ENCODE data around the gene ZYG11A. TPM values are rescaled to one million over a fixed set of nuclear protein-coding genes. Genes with fewer than 3 reads are reported as not detected.

Gene ZYG11A
- total and polyA plus RNA-seq, 2 donors (not counting 1 experiment from before 2014, with no cell fraction given): 0.28 to 0.50 TPM

- Histone ChIP-seq H3K4me1 (ENCODE audit: control insufficient read depth, extremely low read depth, insufficient read depth, low read length) (no peaks in the 10 kb centered on the region), H3K79me2 (ENCODE audit: control insufficient read depth, insufficient read depth, low read length) (no peaks in the 10 kb centered on the region), H3K4me3 (replicated peaks in 1 of 4; ENCODE audit: control extremely low read depth in 1 of 4, insufficient read depth in 1 of 4, low read depth in 3 of 4, low read length in 4 of 4) (no peak overlapping the region), H3K27ac (ENCODE audit: insufficient read depth, low read length) (no peak overlapping the region), H2AFZ (ENCODE audit: low read length) (no peak overlapping the region), H3K9me3 (ENCODE audit: control insufficient read depth, insufficient read depth, low read depth, low read length) (no peaks in the 10 kb centered on the region), H4K20me1 (ENCODE audit: control insufficient read depth, extremely low read depth, insufficient read depth, low read length) (no peaks in the 10 kb centered on the region), H3K4me2 (ENCODE audit: extremely low read depth, insufficient read depth, low read length) (no peak overlapping the region), H3K9ac (ENCODE audit: insufficient read depth, low read length) (no peak overlapping the region), H3K36me3 (ENCODE audit: control insufficient read depth, insufficient read depth, low read length) (no peaks in the 10 kb centered on the region), H3K27me3 (ENCODE audit: control insufficient read depth, insufficient read depth, low read length) (no peaks in the 10 kb centered on the region)
- TF ChIP-seq CTCF (conservative IDR thresholded peaks at IDR 0.05 in 1 of 2, IDR thresholded peaks at IDR 0.05 in 1 of 2; ENCODE audit: low read depth in 1 of 2, low read length in 2 of 2): no peak
- no peak for TF ChIP-seq EZH2 (IDR thresholded peaks at IDR 0.05; ENCODE audit: low read length, missing control alignments)
- DNase-seq (ENCODE audit: low read depth in 2 of 2): no peak
Measured at GRCh38 chr1:52900402-52900801, 57.8 kb downstream of the ZYG11A start.

- Histone ChIP-seq H3K4me2 (ENCODE audit: extremely low read depth, insufficient read depth, low read length) (no peak overlapping the region), H3K9me3 (ENCODE audit: control insufficient read depth, insufficient read depth, low read depth, low read length) (no peaks in the 10 kb centered on the region), H3K27ac (ENCODE audit: insufficient read depth, low read length) (no peak overlapping the region), H2AFZ (ENCODE audit: low read length) (no peak overlapping the region), H4K20me1 (ENCODE audit: control insufficient read depth, extremely low read depth, insufficient read depth, low read length) (no peaks in the 10 kb centered on the region), H3K4me1 (ENCODE audit: control insufficient read depth, extremely low read depth, insufficient read depth, low read length) (no peaks in the 10 kb centered on the region), H3K79me2 (ENCODE audit: control insufficient read depth, insufficient read depth, low read length) (no peaks in the 10 kb centered on the region), H3K4me3 (replicated peaks in 1 of 4; ENCODE audit: control extremely low read depth in 1 of 4, insufficient read depth in 1 of 4, low read depth in 3 of 4, low read length in 4 of 4) (no peak overlapping the region), H3K9ac (ENCODE audit: insufficient read depth, low read length) (no peak overlapping the region), H3K36me3 (ENCODE audit: control insufficient read depth, insufficient read depth, low read length) (no peaks in the 10 kb centered on the region), H3K27me3 (ENCODE audit: control insufficient read depth, insufficient read depth, low read length) (no peaks in the 10 kb centered on the region)
- no peak for DNase-seq (ENCODE audit: low read depth in 2 of 2)
- TF ChIP-seq EZH2 (IDR thresholded peaks at IDR 0.05; ENCODE audit: low read length, missing control alignments): no peak
- peak in 1 of 2 donors; percentile 21 for TF ChIP-seq CTCF (conservative IDR thresholded peaks at IDR 0.05 in 1 of 2, IDR thresholded peaks at IDR 0.05 in 1 of 2; ENCODE audit: low read depth in 1 of 2, low read length in 2 of 2)
Measured at GRCh38 chr1:52901384-52901783, 58.8 kb downstream of the ZYG11A start.

GRCh38 chr1:52904208-52904926 is 61.8 kb downstream of the ZYG11A start:
- H3K27me3 ChIP-seq (ENCODE audit: control insufficient read depth, insufficient read depth, low read length): no peaks in the 10 kb centered on the region
- no peak for TF ChIP-seq CTCF (conservative IDR thresholded peaks at IDR 0.05 in 1 of 2, IDR thresholded peaks at IDR 0.05 in 1 of 2; ENCODE audit: low read depth in 1 of 2, low read length in 2 of 2)
- no peak for TF ChIP-seq EZH2 (IDR thresholded peaks at IDR 0.05; ENCODE audit: low read length, missing control alignments)

More at GRCh38 chr1:52904208-52904926, 61.8 kb downstream of the ZYG11A start:
- Histone ChIP-seq H3K4me3 (replicated peaks in 1 of 4; ENCODE audit: control extremely low read depth in 1 of 4, insufficient read depth in 1 of 4, low read depth in 3 of 4, low read length in 4 of 4) (no peak overlapping the region), H3K9ac (ENCODE audit: insufficient read depth, low read length) (no peak overlapping the region), H4K20me1 (ENCODE audit: control insufficient read depth, extremely low read depth, insufficient read depth, low read length) (no peaks in the 10 kb centered on the region), H3K4me1 (ENCODE audit: control insufficient read depth, extremely low read depth, insufficient read depth, low read length) (no peaks in the 10 kb centered on the region), H3K36me3 (ENCODE audit: control insufficient read depth, insufficient read depth, low read length) (no peaks in the 10 kb centered on the region), H3K27ac (ENCODE audit: insufficient read depth, low read length) (no peak overlapping the region), H3K9me3 (ENCODE audit: control insufficient read depth, insufficient read depth, low read depth, low read length) (no peaks in the 10 kb centered on the region), H2AFZ (ENCODE audit: low read length) (no peak overlapping the region), H3K79me2 (ENCODE audit: control insufficient read depth, insufficient read depth, low read length) (no peaks in the 10 kb centered on the region), H3K4me2 (ENCODE audit: extremely low read depth, insufficient read depth, low read length) (no peak overlapping the region)
- no peak for DNase-seq (ENCODE audit: low read depth in 2 of 2)
